Sigmoid colon (tissue), 7 donors: ENCODE results near the gene VPS13D. TPM values are rescaled to one million over a fixed set of nuclear protein-coding genes. Genes with fewer than 3 reads are reported as not detected.

ENCODE experiments used
- DNase-seq: peaks from one replicate; pipeline ENCODE4 v3.0.0-alpha.2; 2019
- H3K27ac ChIP-seq, 4 donors: fragments of 200-600 bp; sonication (generic); one replicate each; pipeline ENCODE4 v1.5.1; 2016 to 2019; ENCODE audit warnings: mild to moderate bottlenecking in 1 of 4
- H3K27me3 ChIP-seq, 3 donors: fragments of 200-600 bp; sonication (generic); one replicate each; pipeline ENCODE4 v1.5.1; 2019; ENCODE audit warnings: mild to moderate bottlenecking in 1 of 3
- H3K36me3 ChIP-seq, 4 donors: fragments of 200-600 bp; sonication (generic); one replicate each; pipeline ENCODE4 v1.5.1; 2016 to 2019
- H3K4me1 ChIP-seq, 4 donors: fragments of 200-600 bp; sonication (generic); one replicate each; pipeline ENCODE4 v1.5.1; 2017 to 2019
- H3K4me3 ChIP-seq, 4 donors: fragments of 200-600 bp; sonication (generic); one replicate each; pipeline ENCODE4 v1.5.1; 2017 to 2019; ENCODE audit warnings: mild to moderate bottlenecking in 2 of 4, moderate library complexity in 1 of 4
- H3K9me3 ChIP-seq, 4 donors: fragments of 200-600 bp in 3 of 4; sonication (generic) in 3 of 4; one replicate each; pipeline versions ENCODE4 v1.5.1 to v1.6.1; 2013 to 2019
- EP300 ChIP-seq, 4 donors: sonication (generic); formaldehyde crosslinking; IDR thresholded peaks; one replicate each; pipeline ENCODE4 v1.6.1; 2017; ENCODE audit warnings: antibody characterized with exemption in 4 of 4
- POLR2A ChIP-seq, 2 donors: fragments of 450-650 bp; IDR thresholded peaks; one replicate each; pipeline ENCODE4 v1.6.1; 2016; ENCODE audit warnings: antibody characterized with exemption in 2 of 2, mild to moderate bottlenecking in 2 of 2, moderate library complexity in 2 of 2
- POLR2AphosphoS5 ChIP-seq, 4 donors: sonication (generic); formaldehyde crosslinking; IDR thresholded peaks; one replicate each; pipeline ENCODE4 v1.6.1; 2017; ENCODE audit warnings: antibody characterized with exemption in 4 of 4
- WGBS, 2 donors: extraction: QIAGEN DNeasy Blood & Tissue Kit; methylation state at CpG; one replicate each; pipeline ENCODE4 v1.1.7; 2013; 5-methylcytosine and 5-hydroxymethylcytosine counted together
- intact Hi-C: fragments of 100-400 bp; cut with DNase I; formaldehyde crosslinking; loops from one replicate; pipeline ENCODE4 v1.15.1; 2023
- polyA plus RNA-seq, 3 donors: library from polyadenylated mRNA; stranded (reverse); fragments of 200-250 nt; gene quantifications; one replicate each; pipeline ENCODE4 v1.2.3, GENCODE V29; 2013
- total RNA-seq, 4 donors: library from RNA; depleted of rRNA; stranded (reverse); fragments of >200 nt; gene quantifications; one replicate each; pipeline ENCODE4 v1.1.0, GENCODE V29; 2016
- TF ChIP-seq, protein P1 (sequence below), 4 experiments: fragments of 450-650 bp in 3 of 4; fragments of 200-600 bp in 1 of 4; IDR thresholded peaks; one replicate each; pipeline ENCODE4 v1.5.1; 2016 to 2019; ENCODE audit warnings: antibody characterized with exemption in 4 of 4, mild to moderate bottlenecking in 3 of 4, moderate library complexity in 2 of 4
- donor health status: healthy with polysubstance abuse.
- donor health status: Bipolar disorder and iron deficiency.
- donor health status: healthy.

VPS13D gene
- total and polyA plus RNA-seq, 7 donors: 7.6 to 90.8 (median 49.7) TPM

DNA sequence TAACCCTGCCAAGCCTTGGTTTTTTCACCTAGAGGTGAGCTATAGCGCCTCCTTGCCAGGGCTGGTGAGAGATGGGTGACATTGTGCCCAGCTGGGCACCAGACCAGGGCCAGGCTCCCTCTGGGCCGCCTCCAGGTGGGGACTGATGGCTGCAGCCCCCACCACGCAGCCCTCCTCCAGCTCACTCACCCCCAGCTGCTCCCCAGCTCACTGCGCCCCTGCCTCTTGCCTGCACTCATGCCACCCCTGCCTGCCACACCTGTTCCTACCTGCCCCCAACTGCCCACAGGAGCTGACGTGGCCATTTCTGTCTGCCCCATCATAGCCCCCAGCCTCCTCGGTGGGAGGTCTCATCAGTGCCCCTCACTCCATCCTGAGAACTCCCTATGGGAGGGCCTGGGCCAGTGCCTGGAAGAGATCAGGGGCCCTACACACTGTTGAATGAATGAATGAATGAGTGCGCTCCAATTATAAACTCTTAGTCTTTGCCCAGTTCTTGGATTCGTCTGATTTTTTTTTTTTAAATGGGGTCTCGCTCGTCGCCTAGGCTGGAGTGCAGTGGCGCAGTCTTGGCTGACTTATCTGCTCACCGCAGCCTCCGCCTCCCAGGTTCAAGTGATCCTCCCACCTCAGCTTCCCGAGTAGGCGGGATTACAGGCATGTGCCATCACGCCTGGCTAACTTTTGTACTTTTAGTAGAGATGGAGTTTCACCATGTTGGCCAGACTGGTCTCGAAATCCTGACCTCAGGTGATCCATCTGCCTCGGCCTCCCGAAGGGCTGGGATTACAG, 26.4 kb upstream of the VPS13D start:
- TF ChIP-seq, protein P1, sequence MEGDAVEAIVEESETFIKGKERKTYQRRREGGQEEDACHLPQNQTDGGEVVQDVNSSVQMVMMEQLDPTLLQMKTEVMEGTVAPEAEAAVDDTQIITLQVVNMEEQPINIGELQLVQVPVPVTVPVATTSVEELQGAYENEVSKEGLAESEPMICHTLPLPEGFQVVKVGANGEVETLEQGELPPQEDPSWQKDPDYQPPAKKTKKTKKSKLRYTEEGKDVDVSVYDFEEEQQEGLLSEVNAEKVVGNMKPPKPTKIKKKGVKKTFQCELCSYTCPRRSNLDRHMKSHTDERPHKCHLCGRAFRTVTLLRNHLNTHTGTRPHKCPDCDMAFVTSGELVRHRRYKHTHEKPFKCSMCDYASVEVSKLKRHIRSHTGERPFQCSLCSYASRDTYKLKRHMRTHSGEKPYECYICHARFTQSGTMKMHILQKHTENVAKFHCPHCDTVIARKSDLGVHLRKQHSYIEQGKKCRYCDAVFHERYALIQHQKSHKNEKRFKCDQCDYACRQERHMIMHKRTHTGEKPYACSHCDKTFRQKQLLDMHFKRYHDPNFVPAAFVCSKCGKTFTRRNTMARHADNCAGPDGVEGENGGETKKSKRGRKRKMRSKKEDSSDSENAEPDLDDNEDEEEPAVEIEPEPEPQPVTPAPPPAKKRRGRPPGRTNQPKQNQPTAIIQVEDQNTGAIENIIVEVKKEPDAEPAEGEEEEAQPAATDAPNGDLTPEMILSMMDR (IDR thresholded peaks at IDR 0.05): no peak
- TF ChIP-seq POLR2A (IDR thresholded peaks at IDR 0.05) (no peak), EP300 (IDR thresholded peaks at IDR 0.05) (no peak), POLR2AphosphoS5 (IDR thresholded peaks at IDR 0.05) (no peak)
- peaks cover 0 to 1% (median under 1%) of the 10 kb centered on the region in 4 donors for H3K4me1 ChIP-seq
- H3K36me3 ChIP-seq: peaks cover 0 to 16% (median 0%) of the 10 kb centered on the region in 4 donors
- DNase-seq: no peak
- H3K9me3 ChIP-seq: no peaks in the 10 kb centered on the region
- no peak overlapping the region for H3K27ac ChIP-seq
- H3K27me3 ChIP-seq: no peaks in the 10 kb centered on the region
- 92 to 95% methylated on average over 20 of the region's 20 CpGs for WGBS, 2 donors
- H3K4me3 ChIP-seq: no peak overlapping the region
- intact Hi-C loops: no loop called here

DNA sequence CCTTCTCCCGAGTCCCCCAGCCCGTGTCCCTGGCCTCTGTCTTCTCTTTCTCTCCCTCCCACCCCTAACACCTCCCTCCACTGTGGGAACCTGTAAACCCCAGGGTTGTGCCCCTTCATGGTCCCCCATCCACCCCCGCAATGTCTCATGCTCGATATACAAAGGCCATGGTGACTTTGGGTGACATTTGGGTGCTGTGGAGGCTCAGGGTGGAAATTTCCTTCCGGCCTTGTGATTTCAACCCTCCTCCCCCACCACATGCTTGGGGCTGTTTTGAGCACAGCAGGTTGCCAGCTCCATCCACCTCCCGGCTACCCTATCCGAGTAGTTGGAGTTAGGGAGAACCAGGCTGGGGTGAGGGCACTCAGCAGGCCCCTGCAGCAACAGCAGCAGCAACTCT, 25.7 kb upstream of the VPS13D start:
- DNase-seq: no peak
- Histone ChIP-seq H3K4me3 (no peak overlapping the region), H3K27me3 (no peaks in the 10 kb centered on the region), H3K36me3 (peaks cover 0 to 16% (median 0%) of the 10 kb centered on the region in 4 donors), H3K9me3 (no peaks in the 10 kb centered on the region), H3K27ac (no peak overlapping the region), H3K4me1 (peaks cover 0 to 7% (median 3%) of the 10 kb centered on the region in 4 donors)
- TF ChIP-seq POLR2AphosphoS5 (IDR thresholded peaks at IDR 0.05): no peak
- no peak for TF ChIP-seq POLR2A (IDR thresholded peaks at IDR 0.05)
- TF ChIP-seq, protein P1 (IDR thresholded peaks at IDR 0.05): no peak
- TF ChIP-seq EP300 (IDR thresholded peaks at IDR 0.05): no peak
- intact Hi-C loops: no loop called here
- 77 to 89% methylated on average over 7 of the region's 7 CpGs for WGBS, 2 donors

DNA sequence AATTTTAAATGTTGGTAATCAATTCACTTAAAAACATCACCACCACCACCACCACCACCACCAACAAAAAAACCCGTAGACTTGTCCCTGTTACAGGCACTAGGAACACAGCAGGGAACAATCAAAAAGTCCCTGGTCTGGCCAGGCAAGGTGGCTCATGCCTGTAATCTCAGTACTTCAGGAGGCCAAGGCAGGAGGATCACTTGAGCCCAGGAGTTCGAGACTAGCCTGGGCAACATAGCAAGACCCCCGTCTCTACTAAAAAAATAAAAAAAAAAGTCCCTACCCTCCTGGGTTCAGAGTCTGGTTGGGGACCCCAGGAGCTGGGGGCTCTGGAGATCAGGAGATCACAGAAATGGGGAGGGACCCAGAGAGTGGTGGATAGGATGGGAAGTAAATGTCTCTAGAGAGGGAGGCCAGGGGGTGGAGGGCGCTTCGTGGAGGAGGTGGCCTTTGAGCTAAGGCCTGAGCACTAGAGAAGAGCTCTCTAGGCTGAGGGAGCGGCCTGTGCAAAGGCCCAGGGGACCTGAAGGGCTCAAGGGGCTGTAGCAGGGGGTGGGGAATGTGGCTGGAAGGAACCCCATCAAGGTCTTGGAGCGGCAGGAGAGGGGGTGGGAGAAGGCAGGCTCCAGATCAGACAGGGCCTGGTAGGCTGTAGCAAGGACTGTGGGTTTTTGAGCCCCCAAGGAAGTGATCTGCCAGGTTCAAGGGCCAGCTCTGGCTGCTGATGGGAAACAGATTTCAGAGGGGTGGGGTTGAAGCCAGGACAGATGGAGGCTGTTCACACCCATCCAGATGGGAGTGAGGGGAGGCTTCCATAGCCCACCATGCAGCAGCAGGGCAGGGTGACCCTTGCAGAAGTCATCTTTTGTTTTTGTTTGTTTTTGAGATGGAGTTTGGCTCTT, 24.8 kb upstream of the VPS13D start:
- 86% methylated on average over 7 of the region's 7 CpGs for WGBS, 2 donors
- H3K27me3 ChIP-seq: no peaks in the 10 kb centered on the region
- TF ChIP-seq POLR2A (IDR thresholded peaks at IDR 0.05) (no peak), EP300 (IDR thresholded peaks at IDR 0.05) (no peak), POLR2AphosphoS5 (IDR thresholded peaks at IDR 0.05) (no peak)
- TF ChIP-seq, protein P1 (IDR thresholded peaks at IDR 0.05): no peak
- intact Hi-C loops: no loop called here
- H3K9me3 ChIP-seq: no peaks in the 10 kb centered on the region
- no peak for DNase-seq
- peaks cover 0 to 16% (median 0%) of the 10 kb centered on the region in 4 donors for H3K36me3 ChIP-seq
- H3K4me1 ChIP-seq: peaks cover 0 to 9% (median 3%) of the 10 kb centered on the region in 4 donors
- no peak overlapping the region for H3K27ac ChIP-seq
- H3K4me3 ChIP-seq: no peak overlapping the region

DNA sequence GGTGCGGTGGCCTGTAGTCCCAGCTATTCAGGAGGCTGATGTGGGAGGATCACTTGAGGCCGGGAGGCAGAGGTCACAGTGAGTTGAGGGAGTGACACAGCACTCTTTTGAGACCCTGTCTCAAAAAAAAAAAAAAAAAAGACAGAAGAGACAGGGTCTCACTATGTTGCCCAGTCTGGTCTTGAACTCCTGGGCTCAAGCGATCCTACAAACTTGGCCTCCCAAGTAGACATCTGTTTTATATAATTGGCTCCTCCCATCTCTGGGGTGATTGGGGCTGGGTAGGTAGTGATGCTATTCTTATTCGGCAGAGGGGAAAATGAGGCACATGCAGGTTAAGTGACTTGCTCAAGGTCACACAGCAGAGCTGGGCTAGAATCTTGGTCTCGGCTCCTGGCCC, 23.6 kb upstream of the VPS13D start:
- H3K27ac ChIP-seq: no peak overlapping the region
- intact Hi-C loops: no loop called here
- DNase-seq: no peak
- peaks cover 0 to 16% (median 0%) of the 10 kb centered on the region in 4 donors for H3K36me3 ChIP-seq
- WGBS, 2 donors: 95% methylated on average over 5 of the region's 5 CpGs
- TF ChIP-seq, protein P1 (IDR thresholded peaks at IDR 0.05): no peak
- TF ChIP-seq POLR2A (IDR thresholded peaks at IDR 0.05) (no peak), POLR2AphosphoS5 (IDR thresholded peaks at IDR 0.05) (no peak), EP300 (IDR thresholded peaks at IDR 0.05) (no peak)
- H3K4me3 ChIP-seq: no peak overlapping the region
- no peaks in the 10 kb centered on the region for H3K9me3 ChIP-seq
- H3K27me3 ChIP-seq: no peaks in the 10 kb centered on the region
- peaks cover 0 to 9% (median 3%) of the 10 kb centered on the region in 4 donors for H3K4me1 ChIP-seq
